Epidermal melanocyte (primary cell): ENCODE measurements around the gene ZMYND8.

Experiments
- DNase-seq: peaks from one replicate; pipeline ENCODE4 v3.0.0; 2011; ENCODE audit warnings: low spot score; ENCODE audit not compliant: insufficient read length

Gene ZMYND8

DNA sequence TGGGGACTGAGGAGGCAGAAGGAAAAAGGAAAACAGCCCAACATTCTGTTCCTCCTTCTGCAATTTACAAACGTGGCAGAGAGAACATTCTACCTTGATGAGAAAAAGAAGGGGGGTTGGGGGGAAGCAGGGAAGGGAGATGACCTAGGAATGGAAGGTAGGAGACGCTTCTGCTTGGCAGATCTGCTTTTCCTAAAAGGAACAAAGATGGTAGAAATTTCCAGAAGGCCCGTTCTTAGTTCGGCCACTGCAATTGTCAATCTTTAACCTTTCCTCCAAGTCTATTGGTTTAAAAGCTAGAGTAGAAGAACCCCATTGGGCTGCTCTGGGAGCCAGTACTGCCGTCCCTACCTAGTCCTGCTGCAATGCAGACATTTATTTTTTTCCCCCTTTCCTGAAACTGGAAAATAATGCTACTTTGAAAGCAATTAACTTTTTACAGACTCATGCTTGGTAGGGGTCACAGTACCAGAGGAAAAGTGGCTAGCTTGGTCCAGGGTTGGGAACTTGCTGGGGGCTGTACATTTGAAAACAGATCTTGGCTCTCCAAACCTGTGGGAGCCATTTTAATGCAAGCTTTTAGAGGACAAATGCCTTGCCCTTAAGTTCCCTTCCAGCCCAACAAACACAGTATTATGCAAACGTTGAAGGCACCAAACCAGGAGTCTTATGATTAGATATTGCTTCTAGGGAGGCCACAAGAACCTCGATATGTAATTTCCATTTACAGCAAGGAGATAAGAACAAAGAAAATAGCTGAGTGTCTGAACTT is 2.6 kb downstream of the ZMYND8 start:
- DNase-seq, result no peak

DNA sequence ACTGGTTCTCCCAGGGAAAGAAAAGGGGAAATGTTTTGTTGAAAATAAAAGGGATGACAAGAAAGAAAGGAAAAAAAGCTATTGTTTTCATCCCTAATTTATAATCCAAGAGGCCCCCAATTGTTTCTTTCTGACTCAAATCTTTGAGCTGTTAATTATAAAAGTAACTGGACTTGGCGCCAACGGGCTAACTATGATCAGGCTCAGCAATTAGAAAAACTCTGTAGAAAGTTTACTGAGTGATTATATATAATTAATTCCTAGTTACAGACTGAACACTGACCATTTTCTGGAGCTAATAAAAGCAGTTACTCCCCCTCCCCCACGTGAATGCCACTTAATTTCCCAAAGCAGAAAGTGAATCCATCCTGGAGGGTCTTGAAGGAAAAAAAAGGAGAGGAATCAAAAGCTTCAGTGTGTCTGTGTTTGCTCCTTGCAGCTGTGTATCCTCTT is 3.2 kb downstream of the ZMYND8 start:
- DNase-seq, result no peak

DNA sequence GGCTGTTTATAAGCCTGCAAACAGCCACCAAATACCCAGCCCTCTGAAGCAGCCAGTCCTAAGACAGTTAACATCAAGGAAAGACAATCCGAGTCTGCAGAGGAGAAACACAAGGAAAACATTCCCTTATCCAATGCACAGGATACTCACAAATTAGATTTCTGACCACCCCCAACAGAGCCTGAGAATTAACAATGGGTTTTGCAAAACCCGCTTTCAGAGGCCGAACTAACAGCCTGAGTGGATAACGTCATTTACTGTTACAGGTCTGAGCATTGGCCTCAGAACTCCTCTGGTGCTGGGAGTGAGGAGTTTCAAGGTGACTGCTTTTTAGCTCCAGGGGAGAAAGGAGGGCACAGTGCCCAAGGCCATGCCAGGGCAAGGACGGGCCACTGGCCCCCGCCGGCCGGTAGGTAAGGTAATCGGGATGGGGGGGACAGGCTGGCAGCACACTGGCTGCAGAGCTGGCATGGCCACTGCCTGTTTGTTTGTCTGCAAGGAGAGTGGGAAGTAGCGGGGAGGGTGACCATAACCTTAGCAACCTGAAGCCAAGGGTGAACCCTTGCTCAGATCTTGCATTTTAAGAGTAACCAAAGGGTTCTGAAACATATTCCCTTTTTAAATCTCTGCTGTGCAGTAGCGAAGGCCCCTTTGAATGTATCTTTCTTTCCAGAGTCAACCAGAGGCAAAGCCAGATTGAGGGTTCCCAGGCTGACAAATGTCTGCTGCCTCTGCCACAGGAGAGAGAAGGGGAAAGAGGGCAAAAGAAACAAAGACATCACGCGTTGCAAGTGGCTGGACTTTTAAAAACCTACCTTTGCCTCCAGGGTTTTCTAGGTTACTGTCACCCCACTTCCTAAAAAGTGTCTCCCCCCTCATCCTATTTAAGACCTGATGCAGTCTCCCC is 3.9 kb downstream of the ZMYND8 start:
- no peak for DNase-seq

DNA sequence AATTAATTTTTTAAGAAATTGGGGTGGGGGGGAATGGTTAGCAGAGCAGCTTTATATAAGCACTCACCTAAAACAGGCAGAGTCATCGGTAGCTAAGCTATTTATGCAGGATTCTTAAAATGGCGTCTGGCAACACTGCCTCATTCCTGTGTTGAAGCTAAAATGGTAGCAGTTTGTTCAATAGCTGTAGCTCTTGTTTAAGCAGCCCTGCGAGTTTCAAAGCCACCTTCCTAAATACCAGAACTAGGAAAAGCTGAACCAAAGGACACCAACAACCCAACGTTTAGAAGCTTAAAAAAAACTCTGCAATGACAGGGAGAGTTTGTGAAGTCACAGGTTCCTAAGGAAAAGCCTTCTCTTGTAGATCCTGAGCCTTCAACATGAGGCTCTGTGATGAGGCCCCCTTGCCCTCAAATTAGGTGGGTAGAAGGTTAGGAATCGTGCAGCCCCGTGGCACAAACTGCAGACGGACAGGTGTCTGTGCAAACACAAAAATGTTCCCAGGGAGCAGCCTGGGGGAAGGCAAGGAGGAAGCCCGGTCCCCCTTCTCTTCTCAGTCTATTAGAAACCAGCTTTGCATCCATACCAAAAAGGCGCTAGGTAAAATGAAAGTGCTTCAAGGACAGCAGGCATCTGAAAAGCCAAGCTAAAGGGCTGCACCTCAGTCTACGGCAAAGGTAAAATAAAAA is 4.7 kb downstream of the ZMYND8 start:
- no peak for DNase-seq

DNA sequence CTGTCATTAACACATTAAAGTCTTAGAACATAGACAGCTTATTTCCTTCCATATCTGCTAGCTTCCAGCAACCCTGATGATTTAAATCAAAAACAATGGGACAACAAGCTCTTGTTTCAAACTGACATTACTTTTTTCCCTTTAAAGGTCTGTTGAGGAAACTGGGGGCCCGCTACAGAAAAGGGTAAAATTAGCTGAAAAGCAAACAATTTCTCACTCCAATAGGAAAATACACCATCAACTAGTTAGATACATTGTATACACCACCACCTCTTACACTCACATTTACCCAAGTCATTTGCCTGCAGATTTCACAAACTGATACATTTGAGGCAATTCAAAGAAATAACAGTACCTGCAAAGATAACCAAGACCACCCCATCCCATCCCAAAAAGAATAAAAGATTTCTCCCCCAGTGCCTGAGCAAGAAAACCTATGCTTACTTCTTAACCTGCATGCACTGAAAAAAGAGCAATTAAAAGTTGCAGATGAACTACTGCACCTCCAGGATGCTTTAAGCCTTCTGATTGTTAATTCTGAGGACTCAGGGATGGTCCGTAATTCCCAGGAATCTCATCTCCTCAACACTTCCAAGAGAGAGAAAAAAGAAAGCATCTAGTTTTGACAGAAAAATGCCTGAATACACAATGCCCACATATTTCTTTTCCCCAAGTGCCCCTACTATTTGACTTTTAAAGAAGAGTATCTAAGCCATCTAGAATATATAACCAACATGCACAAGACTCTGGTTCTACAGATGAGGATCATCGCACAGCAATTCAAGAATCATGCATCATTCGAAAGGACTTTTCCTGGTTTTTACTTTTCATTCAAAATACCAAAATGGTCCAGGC is 5.6 kb downstream of the ZMYND8 start:
- no peak for DNase-seq

DNA sequence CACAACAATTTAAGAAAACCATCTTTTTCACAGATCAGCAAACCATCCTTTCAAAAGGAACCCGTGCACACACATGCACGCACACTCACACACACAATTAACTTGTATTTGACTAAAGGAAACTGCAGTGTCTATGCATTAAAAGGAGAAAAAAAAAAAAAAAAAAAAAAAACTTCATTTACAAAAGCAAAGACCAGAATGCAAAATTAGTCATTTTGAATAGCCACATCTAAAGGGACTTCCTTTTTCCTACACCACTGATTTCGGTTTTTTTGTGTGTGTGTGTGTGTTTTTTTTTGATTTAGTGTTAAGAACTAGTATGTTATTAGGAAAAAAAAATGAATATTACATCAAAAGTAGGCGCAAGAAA is 6.3 kb downstream of the ZMYND8 start:
- DNase-seq, result no peak

DNA sequence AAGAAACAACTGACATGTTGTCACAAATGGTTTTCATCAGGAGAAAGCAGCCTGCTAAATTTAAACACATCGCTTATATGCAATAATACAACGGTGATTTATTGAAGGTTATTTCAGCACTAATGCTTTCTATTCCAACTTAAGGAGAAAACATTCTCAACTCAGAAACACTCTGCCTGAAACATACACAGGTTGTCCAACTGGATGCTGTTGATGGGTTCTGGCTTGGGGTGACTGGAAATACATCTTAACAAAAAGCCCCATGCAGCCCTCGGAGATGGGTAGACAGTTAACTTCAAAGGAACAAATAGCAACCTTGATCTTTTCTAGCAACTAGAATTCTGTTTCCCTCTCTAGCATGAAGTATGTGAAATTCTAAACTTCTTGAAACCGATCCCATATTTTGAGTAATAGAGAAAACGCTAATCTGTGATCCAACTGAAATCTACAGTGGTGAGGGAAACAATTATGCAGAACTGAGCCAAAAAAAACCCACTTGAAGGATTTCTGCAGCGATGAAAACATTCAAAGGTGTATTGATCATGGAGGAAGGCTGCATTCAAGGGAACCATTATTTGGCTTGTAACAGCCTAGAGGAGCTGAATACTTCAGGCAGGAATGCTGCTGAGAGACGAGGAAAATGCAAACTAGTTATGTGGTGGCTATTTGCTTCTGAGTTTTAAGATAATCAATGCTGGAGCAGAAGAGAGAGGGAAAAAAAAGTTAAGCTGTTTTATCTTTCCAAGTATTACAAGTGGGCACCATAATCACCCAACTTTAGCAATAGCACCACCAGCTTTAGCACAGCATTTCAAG is 6.9 kb downstream of the ZMYND8 start:
- no peak for DNase-seq

DNA sequence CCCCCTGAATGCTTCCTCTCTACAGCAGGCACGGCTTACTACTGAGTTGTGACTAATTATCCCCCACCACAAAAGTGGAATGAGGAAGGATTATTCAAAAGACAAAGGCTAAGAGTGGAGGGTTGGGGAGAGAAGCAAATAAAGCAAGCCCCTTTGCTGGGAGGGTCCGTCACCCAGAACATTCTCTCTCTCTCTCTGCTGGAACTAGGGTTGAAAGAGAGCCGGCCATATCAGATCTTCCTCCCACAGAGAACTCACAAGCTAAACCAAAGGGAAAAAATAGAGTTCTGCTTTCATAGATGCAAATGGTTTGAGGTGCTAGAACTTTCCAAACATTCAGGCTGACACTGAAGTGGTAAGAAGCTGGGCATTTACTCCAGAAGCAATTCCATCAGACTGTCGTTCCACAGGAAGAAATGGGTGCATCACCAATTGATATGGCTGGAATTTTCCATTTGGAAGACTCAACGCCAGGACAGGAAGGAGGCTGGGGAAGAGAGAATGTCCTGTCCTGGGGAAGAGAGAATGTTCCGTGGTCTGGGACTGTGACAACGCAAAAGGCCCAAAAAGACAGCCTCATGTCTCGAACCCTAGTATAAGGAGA is 7.9 kb downstream of the ZMYND8 start:
- no peak for DNase-seq

DNA sequence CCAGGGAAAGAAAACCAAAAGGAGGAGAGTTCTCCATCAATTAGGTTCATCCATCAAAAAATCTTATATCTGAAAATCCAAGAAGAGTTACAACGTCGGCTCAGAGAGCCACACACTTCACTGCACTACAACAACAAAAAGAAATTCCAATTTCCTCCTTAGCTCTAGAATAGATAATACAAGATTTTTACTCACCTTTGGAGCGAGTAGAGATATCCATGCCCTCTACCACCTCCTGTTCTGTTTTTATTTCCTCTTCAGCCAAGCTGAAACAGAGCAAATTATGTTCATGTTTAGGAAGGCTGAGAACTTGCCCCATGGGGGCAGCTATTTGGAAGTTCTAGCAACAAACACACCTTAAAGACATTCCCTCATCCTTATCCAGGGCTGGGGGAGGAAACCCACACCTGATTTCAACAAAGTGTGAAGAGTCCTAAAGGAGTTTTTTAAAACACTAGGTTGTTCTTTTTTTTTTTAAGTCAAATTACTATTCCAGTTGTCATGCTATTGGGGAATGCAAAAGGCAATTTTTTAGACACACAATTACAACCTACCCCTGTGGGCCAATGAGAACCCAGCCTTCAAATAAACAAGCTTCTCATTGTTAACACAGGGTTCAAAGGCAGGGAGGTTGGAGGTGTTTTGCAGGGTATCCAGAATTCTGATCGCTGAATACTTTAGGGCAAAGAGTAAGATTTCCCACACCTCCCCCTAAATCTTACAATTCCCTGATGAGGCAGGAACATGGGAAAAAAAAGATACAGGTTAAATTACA is 8.7 kb downstream of the ZMYND8 start:
- DNase-seq, result no peak

DNA sequence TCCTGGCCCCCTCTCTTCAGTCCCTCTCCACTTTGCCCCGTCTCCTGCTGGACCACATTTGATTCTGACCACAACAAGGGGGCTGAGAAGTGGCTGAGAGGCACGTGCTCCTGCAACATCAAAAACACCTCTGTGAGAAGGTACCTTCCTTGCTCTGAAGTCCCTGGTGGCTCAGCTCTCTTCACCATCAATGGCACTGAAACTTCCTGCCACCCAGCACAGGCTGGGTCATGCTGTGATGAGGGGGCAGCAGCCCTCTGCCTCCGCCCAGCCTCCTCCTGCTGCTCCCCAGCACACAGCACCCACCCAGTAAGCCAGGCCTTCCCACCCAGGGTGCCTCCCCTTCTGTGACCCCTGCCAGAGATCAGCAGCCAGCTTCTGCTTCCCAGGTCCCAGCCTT is 10.3 kb downstream of the ZMYND8 start:
- no peak for DNase-seq

DNA sequence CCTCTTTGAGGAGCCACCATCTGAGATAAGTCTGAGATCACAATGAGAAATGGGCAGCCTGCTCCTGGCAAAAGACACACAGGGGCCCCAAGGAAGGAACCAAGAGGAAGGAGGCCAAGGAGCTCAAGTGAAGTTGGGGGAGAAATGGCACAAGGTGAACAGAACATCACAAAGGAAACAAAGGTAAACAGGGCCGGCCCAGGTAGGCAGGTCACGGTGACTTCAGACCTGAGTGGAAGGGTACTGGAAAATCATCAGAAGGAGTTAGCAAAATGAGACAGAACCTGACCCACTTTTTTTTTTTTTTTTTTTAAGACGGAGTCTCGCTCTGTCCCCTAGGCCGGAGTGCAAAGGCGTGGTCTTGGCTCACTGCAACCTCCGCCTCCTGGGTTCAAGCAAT is 11.3 kb downstream of the ZMYND8 start:
- no peak for DNase-seq

DNA sequence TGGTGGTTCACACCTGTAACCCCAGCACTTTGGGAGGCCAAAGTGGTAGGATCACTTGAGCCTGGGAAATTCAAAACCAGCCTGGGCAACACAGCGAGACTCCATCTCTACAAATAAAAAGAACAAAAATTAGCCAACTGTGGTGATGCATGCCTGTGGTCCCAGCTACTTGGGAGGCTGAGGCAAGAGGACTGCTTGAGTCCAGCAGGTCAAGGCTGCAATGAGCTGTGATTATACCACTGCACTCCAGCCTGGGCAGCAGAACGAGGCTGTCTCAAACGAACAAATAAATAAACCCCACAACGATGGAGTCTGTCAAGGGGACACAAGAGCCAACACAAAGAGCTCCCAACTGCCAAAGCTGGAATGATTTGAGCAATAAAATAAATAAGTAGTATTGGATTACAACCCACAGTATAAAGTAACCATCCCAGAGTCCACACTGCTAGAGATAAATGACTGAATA is 13.5 kb downstream of the ZMYND8 start:
- DNase-seq, result no peak

DNA sequence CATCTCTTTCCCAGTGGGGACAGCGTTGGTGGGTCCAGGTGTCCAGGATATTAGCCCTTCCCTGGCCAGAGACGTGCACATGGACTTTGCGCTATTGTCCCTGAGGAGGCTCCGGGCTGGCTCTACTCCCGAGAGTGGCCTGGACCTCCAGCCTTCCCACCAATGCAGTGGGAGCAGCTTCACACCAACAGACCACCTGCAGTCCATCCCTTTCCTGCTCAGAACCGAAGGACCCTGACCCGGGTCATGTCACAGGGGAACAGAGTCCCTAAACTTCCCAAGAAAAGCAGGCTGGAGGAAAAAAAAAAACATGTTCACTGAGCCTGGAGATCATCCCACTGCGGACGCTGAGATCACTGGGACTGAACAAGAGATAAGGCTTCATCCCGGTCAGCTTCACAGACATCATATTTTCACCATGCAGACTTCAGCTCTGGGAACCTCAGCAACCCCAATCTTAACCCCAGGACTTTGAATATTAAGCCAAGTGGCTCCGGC is 18.3 kb downstream of the ZMYND8 start:
- DNase-seq, result no peak

DNA sequence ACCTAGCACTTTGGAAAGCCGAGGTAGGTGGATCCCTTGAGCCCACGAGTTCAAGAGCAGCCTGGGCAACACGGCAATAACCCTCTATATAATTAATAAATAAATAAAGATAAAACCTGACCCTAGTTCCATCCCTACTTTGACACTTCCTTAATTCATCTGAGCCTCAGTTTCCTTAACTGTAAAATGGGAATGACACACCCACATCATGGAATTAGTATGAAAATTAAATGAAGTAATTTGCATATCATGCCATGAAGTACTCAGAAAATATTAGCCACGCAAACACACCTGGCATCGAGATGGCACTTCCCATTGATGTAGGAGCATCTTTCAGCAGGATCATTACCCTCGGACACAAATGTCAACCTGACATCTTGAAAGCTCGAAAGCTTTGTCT is 19.1 kb downstream of the ZMYND8 start:
- DNase-seq, result no peak

DNA sequence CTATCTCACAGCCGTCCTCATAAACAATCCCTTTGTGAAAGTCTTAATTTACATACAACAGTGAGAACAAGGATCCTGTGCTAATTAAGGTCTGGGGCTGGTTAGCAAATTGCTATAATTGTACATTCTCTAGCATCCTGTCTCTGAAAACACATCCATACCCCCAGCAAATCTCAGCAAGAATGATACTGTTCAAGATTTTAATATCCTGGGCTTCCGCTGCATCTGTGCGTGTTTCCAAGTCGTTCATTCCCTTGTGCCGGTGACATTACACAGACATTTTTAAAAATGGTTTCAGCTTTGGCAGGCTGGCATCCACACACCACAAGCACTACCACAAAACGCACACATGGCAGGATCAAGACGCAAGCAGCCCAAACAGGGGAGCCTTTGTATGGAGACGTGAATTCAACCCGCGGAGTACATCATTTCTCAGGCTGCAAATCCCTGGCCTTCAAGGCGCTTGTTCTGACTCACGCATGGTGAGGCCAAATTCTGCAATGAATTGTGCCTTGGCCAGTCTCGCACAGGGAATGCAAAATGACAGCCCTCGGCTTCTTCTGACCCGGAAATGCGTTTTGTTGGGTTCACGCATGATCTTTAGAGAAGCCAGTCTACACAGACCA is 20.3 kb downstream of the ZMYND8 start:
- DNase-seq, result peak; percentile 52

DNA sequence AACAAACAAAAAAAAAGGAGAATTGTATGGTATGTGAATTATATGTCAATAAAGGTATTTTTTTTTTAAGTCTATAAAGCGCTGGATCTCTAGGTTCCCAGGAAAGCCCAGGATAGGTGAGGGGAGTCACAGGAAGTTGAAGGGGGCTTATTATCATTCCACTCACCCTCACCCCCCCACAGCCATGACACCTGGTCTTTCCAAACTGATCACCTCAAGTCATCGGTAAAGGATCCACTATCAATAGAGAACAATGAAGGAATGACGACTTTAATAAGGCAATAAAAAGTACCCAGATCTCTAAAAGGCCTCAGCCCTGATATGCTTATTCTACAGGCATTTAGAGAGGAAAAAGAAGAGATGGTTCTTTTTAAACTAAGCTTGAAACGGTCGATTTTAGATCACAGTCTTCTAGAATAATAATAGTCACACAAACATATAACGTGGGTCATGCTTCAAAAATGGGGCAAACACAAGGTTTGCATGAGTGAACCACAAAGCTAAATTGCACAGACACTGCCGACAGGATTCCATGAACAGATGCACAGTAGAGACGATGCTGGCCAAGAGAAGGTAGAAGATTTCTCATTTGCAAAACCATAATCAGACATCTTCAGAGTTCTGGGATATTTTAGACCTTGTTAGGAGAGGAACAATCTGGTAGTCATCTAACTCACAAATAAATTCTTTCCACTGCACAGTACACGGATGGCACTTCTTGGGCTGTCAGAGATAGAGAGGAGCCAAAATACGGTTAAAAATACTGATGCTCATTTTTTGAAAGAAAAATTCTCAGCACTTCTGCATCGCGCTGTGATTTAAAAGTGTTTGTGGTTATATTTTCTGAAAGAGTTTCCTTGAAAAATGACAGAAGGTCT is 21.0 kb downstream of the ZMYND8 start:
- DNase-seq, result no peak

DNA sequence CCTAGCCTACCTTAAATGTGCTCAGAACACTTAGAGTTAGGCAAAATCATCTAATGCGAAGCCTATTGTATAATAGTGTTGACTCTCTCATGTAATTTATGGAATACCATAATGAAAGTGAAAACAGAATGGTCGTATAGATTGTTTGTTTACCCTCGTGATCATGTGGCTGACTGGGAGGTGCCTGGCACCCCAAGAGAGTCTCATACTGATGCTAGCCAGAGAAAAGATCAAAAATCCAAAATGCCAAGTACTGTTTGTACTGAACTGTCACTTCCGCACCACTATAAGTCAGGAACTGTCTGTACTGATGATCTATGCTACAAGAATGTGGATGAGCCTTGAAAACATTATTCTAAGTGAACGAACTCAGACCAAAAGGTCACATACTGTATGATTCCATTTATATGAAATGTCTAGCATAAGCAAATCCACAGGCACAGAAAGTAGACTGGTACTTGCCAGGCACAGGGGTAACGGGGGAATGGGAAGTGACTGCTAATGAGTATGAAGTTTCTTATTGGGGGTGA is 22.4 kb downstream of the ZMYND8 start:
- peak; percentile 46 for DNase-seq
